H1 (cell line): ENCODE data around the gene RAB3GAP2. TPM values are rescaled to one million over a fixed set of nuclear protein-coding genes. Genes with fewer than 3 reads are reported as not detected.

Source experiments
- CTCF ChIA-PET: fragments of 300-600 bp; sonication (Branson Sonifier 250); formaldehyde crosslinking; loops from one replicate; lab custom pipeline; 2021; ENCODE audit not compliant: partially characterized antibody; lab: Charles Lee
- POLR2A ChIA-PET: fragments of 300-600 bp; sonication (Branson Sonifier 250); formaldehyde crosslinking; loops from one replicate; lab custom pipeline; 2021; ENCODE audit warnings: inconsistent platforms; ENCODE audit not compliant: partially characterized antibody; lab: Charles Lee
- DNase-seq, 2 experiments: peaks; one replicate each; pipeline versions ENCODE4 v3.0.0 to v3.0.0-alpha.2; 2010 to 2022; ENCODE audit warnings: low spot score in 2 of 2, low read depth in 1 of 2, mixed read lengths in 1 of 2
- FAIRE-seq: peaks from 2 replicates; lab custom pipeline; 2011; peaks lifted over from hg19 to GRCh38; lab: Jason Lieb, UNC
- H2AFZ ChIP-seq: 2 replicates; pipeline ENCODE4 v1.8.1; 2012; ENCODE audit warnings: low read length, inconsistent platforms
- H2AK5ac ChIP-seq: 2 replicates; pipeline ENCODE4 v1.6.1; 2013; ENCODE audit warnings: low read depth, low read length
- H2BK120ac ChIP-seq: replicated peaks from 2 replicates; pipeline ENCODE3; 2013; ENCODE audit warnings: low read depth, low read length, inconsistent platforms
- H2BK12ac ChIP-seq: 2 replicates; pipeline ENCODE4 v1.6.1; 2013; ENCODE audit warnings: low read depth, low read length
- H2BK15ac ChIP-seq: 2 replicates; pipeline ENCODE4 v1.6.1; 2013; ENCODE audit warnings: low read length
- H2BK20ac ChIP-seq: 2 replicates; pipeline ENCODE4 v1.6.1; 2013; ENCODE audit warnings: low read length
- H2BK5ac ChIP-seq: 2 replicates; pipeline ENCODE4 v1.6.1; 2013; ENCODE audit warnings: low read depth, low read length
- H3K14ac ChIP-seq: 2 replicates; pipeline ENCODE4 v1.6.1; 2013; ENCODE audit warnings: inconsistent platforms; ENCODE audit not compliant: insufficient read length
- H3K18ac ChIP-seq: 2 replicates; pipeline ENCODE4 v1.6.1; 2013; ENCODE audit warnings: low read length; ENCODE audit errors: extremely low read depth
- H3K23ac ChIP-seq: 2 replicates; pipeline ENCODE4 v1.6.1; 2013; ENCODE audit warnings: inconsistent platforms; ENCODE audit not compliant: insufficient read length
- H3K23me2 ChIP-seq: 2 replicates; pipeline ENCODE4 v1.6.1; 2013; ENCODE audit warnings: low read depth, low read length
- H3K27ac ChIP-seq: 2 replicates; pipeline ENCODE4 v1.6.1; 2011; ENCODE audit warnings: low read depth, low read length, inconsistent platforms
- H3K27me3 ChIP-seq, 4 experiments: replicated peaks in 1 of 4; 1 replicate in 1 of 4; 2 replicates in 3 of 4; pipeline versions ENCODE4 v1.6.1 to v1.8.1; 2011 to 2013; ENCODE audit warnings: low read length in 3 of 4, mild to moderate bottlenecking in 3 of 4, inconsistent platforms in 2 of 4, mixed read lengths in 2 of 4, moderate library complexity in 1 of 4; ENCODE audit not compliant: control insufficient read depth in 3 of 4, insufficient read depth in 3 of 4; ENCODE audit errors: extremely low read depth in 1 of 4
- H3K36me3 ChIP-seq, 4 experiments: 2 replicates each; pipeline versions ENCODE4 v1.6.1 to v1.8.1; 2011 to 2013; ENCODE audit warnings: mild to moderate bottlenecking in 4 of 4, low read length in 3 of 4, moderate library complexity in 2 of 4, control low read depth in 1 of 4, inconsistent platforms in 1 of 4; ENCODE audit not compliant: insufficient read depth in 4 of 4, control insufficient read depth in 2 of 4
- H3K4ac ChIP-seq: replicated peaks from 2 replicates; pipeline ENCODE3; 2013; ENCODE audit warnings: low read length, low read depth, mixed read lengths, inconsistent platforms; ENCODE audit not compliant: insufficient read length
- H3K4me1 ChIP-seq, 4 experiments: replicated peaks in 1 of 4; 1 replicate in 1 of 4; 2 replicates in 3 of 4; pipeline versions ENCODE4 v1.6.1 to v1.8.1; 2011 to 2013; ENCODE audit warnings: low read length in 3 of 4, inconsistent platforms in 2 of 4, mixed read lengths in 1 of 4; ENCODE audit not compliant: insufficient read depth in 4 of 4, control insufficient read depth in 3 of 4
- H3K4me2 ChIP-seq, 2 experiments: 2 replicates each; pipeline versions ENCODE4 v1.6.1 to v1.8.1; 2011 to 2013; ENCODE audit warnings: low read depth in 2 of 2, low read length in 2 of 2, control low read depth in 1 of 2, inconsistent platforms in 1 of 2, mild to moderate bottlenecking in 1 of 2; ENCODE audit not compliant: insufficient read depth in 1 of 2
- H3K4me3 ChIP-seq, 4 experiments: fragments of 200-600, 300-600 bp in 1 of 4; sonication (generic), shearing (Covaris generic), sonication (Bioruptor Twin) in 1 of 4; 2 replicates each; pipeline versions ENCODE4 v1.5.1 to v1.8.1; 2011 to 2016; ENCODE audit warnings: low read length in 4 of 4, low read depth in 3 of 4, control low read depth in 2 of 4, inconsistent platforms in 2 of 4, mild to moderate bottlenecking in 2 of 4, mixed read lengths in 1 of 4, moderate library complexity in 1 of 4; ENCODE audit not compliant: insufficient read depth in 2 of 4; ENCODE audit errors: extremely low read depth in 1 of 4
- H3K56ac ChIP-seq: replicated peaks from 2 replicates; pipeline ENCODE3; 2013; ENCODE audit warnings: low read depth, mild to moderate bottlenecking, mixed read lengths, low read length, inconsistent platforms; ENCODE audit not compliant: insufficient read length
- H3K79me1 ChIP-seq: 2 replicates; pipeline ENCODE4 v1.6.1; 2013; ENCODE audit warnings: low read depth, low read length, control low read depth
- H3K79me2 ChIP-seq, 2 experiments: 2 replicates each; pipeline versions ENCODE4 v1.6.1 to v1.8.1; 2012 to 2013; ENCODE audit warnings: low read length in 2 of 2, mild to moderate bottlenecking in 2 of 2, inconsistent platforms in 1 of 2; ENCODE audit not compliant: insufficient read depth in 2 of 2, control insufficient read depth in 1 of 2
- H3K9ac ChIP-seq, 4 experiments: replicated peaks in 1 of 4; 1 replicate in 1 of 4; 2 replicates in 3 of 4; pipeline versions ENCODE4 v1.6.1 to v1.8.1; 2011 to 2013; ENCODE audit warnings: low read depth in 3 of 4, low read length in 3 of 4, control low read depth in 2 of 4, mild to moderate bottlenecking in 2 of 4, moderate library complexity in 2 of 4, inconsistent platforms in 1 of 4; ENCODE audit errors: extremely low read depth in 1 of 4
- H3K9me3 ChIP-seq, 2 experiments: 2 replicates each; pipeline versions ENCODE4 v1.6.1 to v1.8.1; 2012 to 2013; ENCODE audit warnings: mild to moderate bottlenecking in 2 of 2, moderate library complexity in 2 of 2, control low read depth in 1 of 2, inconsistent platforms in 1 of 2, low read depth in 1 of 2, low read length in 1 of 2, mixed read lengths in 1 of 2; ENCODE audit not compliant: insufficient read depth in 2 of 2
- H4K20me1 ChIP-seq, 2 experiments: replicated peaks in 1 of 2; 2 replicates each; pipeline versions ENCODE3 to v1.8.1; 2011 to 2013; ENCODE audit warnings: inconsistent platforms in 2 of 2, low read length in 2 of 2, mild to moderate bottlenecking in 1 of 2; ENCODE audit not compliant: insufficient read depth in 2 of 2, control insufficient read depth in 1 of 2
- H4K5ac ChIP-seq: 2 replicates; pipeline ENCODE4 v1.6.1; 2013; ENCODE audit warnings: low read length, low read depth, mixed read lengths, inconsistent platforms; ENCODE audit not compliant: insufficient read length
- H4K8ac ChIP-seq: 2 replicates; pipeline ENCODE4 v1.8.0; 2013; ENCODE audit warnings: mild to moderate bottlenecking, moderate library complexity, low read length, inconsistent platforms; ENCODE audit not compliant: insufficient read depth; ENCODE audit errors: extremely low read depth
- H4K91ac ChIP-seq: replicated peaks from 2 replicates; pipeline ENCODE3; 2013; ENCODE audit warnings: low read length, mixed read lengths, inconsistent platforms; ENCODE audit not compliant: insufficient read length
- CEBPB ChIP-seq: IDR thresholded peaks from 2 replicates; pipeline ENCODE4 v1.6.1; 2012; ENCODE audit warnings: low read depth, low read length
- CHD2 ChIP-seq: IDR thresholded peaks from 2 replicates; pipeline ENCODE4 v1.6.1; 2012; ENCODE audit warnings: low read length, improper control_type of control experiment
- CREB1 ChIP-seq: IDR thresholded peaks from 2 replicates; pipeline ENCODE4 v1.6.1; 2012; ENCODE audit warnings: inconsistent platforms
- GABPA ChIP-seq: IDR thresholded peaks from 2 replicates; pipeline ENCODE4 v1.6.1; 2011; ENCODE audit warnings: mild to moderate bottlenecking, low read length, moderate library complexity, borderline replicate concordance; ENCODE audit not compliant: insufficient read depth
- GTF2F1 ChIP-seq: IDR thresholded peaks from 2 replicates; pipeline ENCODE4 v1.6.1; 2012; ENCODE audit warnings: low read depth, low read length, improper control_type of control experiment, borderline replicate concordance
- JUN ChIP-seq: IDR thresholded peaks from 2 replicates; pipeline ENCODE4 v1.6.1; 2011; ENCODE audit warnings: low read depth, mild to moderate bottlenecking, improper control_type of control experiment, low read length
- KDM1A ChIP-seq: fragments of 200-600, 300-600 bp; sonication (generic); IDR thresholded peaks from 2 replicates; pipeline ENCODE4 v1.7.1; 2016; ENCODE audit warnings: mild to moderate bottlenecking, low read length, borderline replicate concordance
- RAD21 ChIP-seq, 2 experiments: IDR thresholded peaks in 1 of 2; conservative IDR thresholded peaks in 1 of 2; 2 replicates each; pipeline ENCODE4 v1.6.1; 2011; ENCODE audit warnings: low read depth in 2 of 2, low read length in 2 of 2, improper control_type of control experiment in 1 of 2, inconsistent platforms in 1 of 2, mild to moderate bottlenecking in 1 of 2, moderate library complexity in 1 of 2
- SIX5 ChIP-seq: IDR thresholded peaks from 2 replicates; pipeline ENCODE4 v1.6.1; 2011; ENCODE audit warnings: mild to moderate bottlenecking, low read depth, low read length
- TAF7 ChIP-seq: optimal IDR thresholded peaks from 2 replicates; pipeline ENCODE3; 2011; ENCODE audit warnings: low read depth, mild to moderate bottlenecking, inconsistent platforms, low read length, moderate library complexity, borderline replicate concordance
- WGBS, 2 experiments: shearing (Covaris generic) in 1 of 2; methylation state at CpG; one replicate each; pipeline versions ENCODE4 v1.1.6 to v1.1.7; 2013 to 2015; ENCODE audit warnings: low lambda C conversion rate in 2 of 2, mixed read lengths in 2 of 2, inconsistent platforms in 1 of 2, low coverage in 1 of 2, missing lambda C conversion rate in 1 of 2; ENCODE audit not compliant: insufficient replicate concordance in 2 of 2, insufficient coverage in 1 of 2, insufficient read length in 1 of 2; ENCODE audit errors: extremely low coverage in 1 of 2, missing lambda C conversion rate in 1 of 2; 5-methylcytosine and 5-hydroxymethylcytosine counted together
- polyA plus RNA-seq, 7 experiments: library from polyadenylated mRNA; depleted of rRNA in 3 of 7; stranded (reverse) in 5 of 7; unstranded in 2 of 7; fragments of >200 nt in 5 of 7; fragments of 200-250 nt in 2 of 7; gene quantifications; 1 replicate in 5 of 7; 2 replicates in 1 of 7; 4 replicates in 1 of 7; pipeline versions ENCODE4 v1.2.1 to v1.2.3, GENCODE V29; 2011 to 2013; ENCODE audit warnings: missing spikeins in 2 of 7, mixed read lengths in 2 of 7
- total RNA-seq: library from RNA; stranded (reverse); fragmentation: NEBNext Ultra II Directional; extraction: Animal tissue kit (Norgen Biotek cat#: 25700); gene quantifications from 2 replicates; pipeline ENCODE4 v1.2.1, GENCODE V29; 2021

RAB3GAP2 gene
- total and polyA plus RNA-seq, 2 of the 8 experiments (the other 6 are each of a cell fraction or from before 2014, with no cell fraction given), result 19.7 to 52.7 TPM

GRCh38 chr1:220227393-220227792 lies 44.9 kb downstream of the RAB3GAP2 start:
- Histone ChIP-seq H4K20me1 (peaks cover 0 to 1% of the 10 kb centered on the region in 2 experiments), H2BK15ac (no peak overlapping the region), H3K4me1 (peaks cover 0 to 9% (median 3%) of the 10 kb centered on the region in 4 experiments; a peak in 4 of 7 replicates), H3K23ac (no peak overlapping the region), H2AFZ (no peak overlapping the region), H3K14ac (no peak overlapping the region), H3K27me3 (no peaks in the 10 kb centered on the region), H3K23me2 (no peaks in the 10 kb centered on the region), H2BK12ac (no peak overlapping the region), H2BK120ac (no peak overlapping the region), H3K9ac (no peak overlapping the region), H4K5ac (no peak overlapping the region), H3K56ac (no peak overlapping the region), H3K79me2 (peaks cover 0 to 73% of the 10 kb centered on the region in 2 experiments; a peak in 2 of 4 replicates), H3K4me3 (no peak overlapping the region), H3K36me3 (no peaks in the 10 kb centered on the region; a peak in 2 of 8 replicates), H2BK20ac (no peak overlapping the region), H3K79me1 (peaks cover 4% of the 10 kb centered on the region; the same call in 1 of the 2 replicates), H2BK5ac (no peak overlapping the region), H4K8ac (no peak overlapping the region), H3K27ac (no peak overlapping the region), H3K9me3 (no peaks in the 10 kb centered on the region), H3K4ac (no peak overlapping the region), H2AK5ac (no peak overlapping the region), H3K18ac (no peak overlapping the region), H4K91ac (no peak overlapping the region), H3K4me2 (no peak overlapping the region)
- WGBS, 2 experiments, result 91% methylated on average over 4 of the region's 4 CpGs; no CpG with 5 or more reads in 1 of the 2 experiments
- ChIA-PET POLR2A (interaction anchor here (1.4 kb wide), 1 partner anchor 9 kb away, joined by 3 read pairs; no protein-coding TSS in a partner anchor), CTCF (interaction anchor here (0.6 to 7.5 kb wide), 4 partner anchors 9 to 141 kb away, joined by 3 to 83 read pairs (median 4); no protein-coding TSS in a partner anchor)
- TF ChIP-seq RAD21 (IDR thresholded peaks at IDR 0.05 in 1 of 2, conservative IDR thresholded peaks at IDR 0.05 in 1 of 2; ENCODE audit: low read depth in 2 of 2, low read length in 2 of 2) (no peak), CHD2 (no peak), CEBPB (no peak), SIX5 (no peak), KDM1A (no peak), JUN (no peak), TAF7 (no peak), CREB1 (no peak), GABPA (no peak), GTF2F1 (no peak)
- DNase-seq (no peak), FAIRE-seq (no peak)
